ENCODE data around the gene HMGXB4. TPM values are rescaled to one million over a fixed set of nuclear protein-coding genes. Genes with fewer than 3 reads are reported as not detected.

The HMGXB4 gene
- total RNA-seq (2021; fragmentation: NEBNext Ultra II Directional; extraction: Animal tissue kit (Norgen Biotek cat#: 25700)) (38.3 and 41.3 TPM in 2 replicates), polyA plus RNA-seq (2011; rRNA removed) (12.7 and 20.9 TPM in 2 replicates), polyA minus RNA-seq (2011; rRNA and poly(A)+ RNA removed) (41.4 and 49.8 TPM in 2 replicates)
- polyA plus RNA-seq (2011; cell fraction: cytosol; rRNA removed) = 25.6 TPM
- polyA plus RNA-seq (2011; cell fraction: nucleus; rRNA removed) = 17.6 TPM
- 23.8 to 34.3 TPM (median 24.8 TPM) in 4 replicates for polyA plus RNA-seq (2012, experiment 1 of 2)
- polyA plus RNA-seq (2012, experiment 2 of 2) = 2.9 TPM
- polyA plus RNA-seq (2013, experiment 1 of 2) = 31.9 TPM
- polyA plus RNA-seq (2013, experiment 2 of 2) = 32.0 TPM
- polyA minus RNA-seq (2011; cell fraction: cytosol; rRNA and poly(A)+ RNA removed) = 17.2 TPM
- 74.6 TPM for polyA minus RNA-seq (2011; cell fraction: nucleus; rRNA and poly(A)+ RNA removed)
- long read RNA-seq, experiment 1, partial matches to known transcripts = 8 of 25 reads
- long read RNA-seq, experiment 1, other reads (novel, unspliced or antisense) = 16 of 25 reads
- long read RNA-seq, experiment 2, transcript HMGXB4-203 (4 exons, 1,257 nt) = major isoform, 16 of 54 reads
- long read RNA-seq, experiment 2, transcript HMGXB4-204 (5 exons, 1,325 nt) = minor isoform, 10 of 54 reads
- long read RNA-seq, experiment 2, partial matches to known transcripts = 23 of 54 reads
- long read RNA-seq, experiment 2, other reads (novel, unspliced or antisense) = 4 of 54 reads

GRCh38 chr22:35257321-35258190 is at the start of gene HMGXB4:
HMGXB4 (plus strand) TSS chr22:35257493; CDS start chr22:35262391, 4,898 bp downstream.
- H3K27ac ChIP-seq (ENCODE audit: low read depth, low read length) = peak within 1 kb of the TSS; percentile 88
- FAIRE-seq = no peak
- peak; percentile 84 for TF ChIP-seq CHD1 (IDR thresholded peaks at IDR 0.05; ENCODE audit: low read depth, low read length)
- no peak for TF ChIP-seq KDM4A (IDR thresholded peaks at IDR 0.05; ENCODE audit: low read depth, low read length, severe bottlenecking)
- TF ChIP-seq JUND (IDR thresholded peaks at IDR 0.05; ENCODE audit: low read length) = 0 out of 2 replicates have a peak, but pooled peaks have one; percentile 20
- TF ChIP-seq POLR2AphosphoS5 (IDR thresholded peaks at IDR 0.05; ENCODE audit: low read depth, low read length) = peak; percentile 65
- TF ChIP-seq EZH2 (IDR thresholded peaks at IDR 0.05; ENCODE audit: low read depth, low read length, severe bottlenecking) = no peak
- TF ChIP-seq TBP (IDR thresholded peaks at IDR 0.05; ENCODE audit: low read depth, low read length) = peak; percentile 92
- peak; percentile 98 for TF ChIP-seq SRF (IDR thresholded peaks at IDR 0.05; ENCODE audit: low read depth, low read length)

More at GRCh38 chr22:35257321-35258190, at the start of gene HMGXB4:
- H3K4ac ChIP-seq (replicated peaks; ENCODE audit: insufficient read length, low read depth, low read length) = no peak within 1 kb of the TSS
- no peak within 1 kb of the TSS for H2BK12ac ChIP-seq (ENCODE audit: low read depth, low read length)
- H4K8ac ChIP-seq (ENCODE audit: extremely low read depth, insufficient read depth, low read length) = peak within 1 kb of the TSS; percentile 98
- ChIA-PET POLR2A (ENCODE audit: partially characterized antibody) (interaction anchor here (0.9 to 4.6 kb wide), 9 partner anchors 10 to 52 kb away, joined by 3 to 27 read pairs (median 5); partner anchors contain the start of gene TOM1), CTCF (ENCODE audit: partially characterized antibody) (interaction anchor here (0.9 to 1.2 kb wide), 2 partner anchors 13 to 155 kb away, joined by 3 read pairs; no protein-coding TSS in a partner anchor)
- no peak within 1 kb of the TSS for H3K23ac ChIP-seq (ENCODE audit: insufficient read length)
- H4K5ac ChIP-seq (ENCODE audit: insufficient read length, low read depth, low read length) = peak within 1 kb of the TSS; percentile 31
- H2BK20ac ChIP-seq (ENCODE audit: low read length) = no peak within 1 kb of the TSS
- H2BK120ac ChIP-seq (replicated peaks; ENCODE audit: low read depth, low read length) = no peak within 1 kb of the TSS
- H3K36me3 ChIP-seq (ENCODE audit: control insufficient read depth in 2 of 4, insufficient read depth in 4 of 4, low read length in 3 of 4) = peaks cover 5 to 6% (median 6%) of the 10 kb centered on the region in 4 experiments; a peak in 5 of 8 replicates
- no peak within 1 kb of the TSS for H3K14ac ChIP-seq (ENCODE audit: insufficient read length)
- H3K18ac ChIP-seq (ENCODE audit: extremely low read depth, low read length) = peak within 1 kb of the TSS; percentile 29
- peak within 1 kb of the TSS; percentile 91 to 98 for H3K4me2 ChIP-seq (ENCODE audit: insufficient read depth in 1 of 2, low read depth in 2 of 2, low read length in 2 of 2)
- H3K9ac ChIP-seq (replicated peaks in 1 of 4; ENCODE audit: extremely low read depth in 1 of 4, low read depth in 3 of 4, low read length in 3 of 4) = peak within 1 kb of the TSS; percentile 87 to 99 (median 90)
- H2AK5ac ChIP-seq (ENCODE audit: low read depth, low read length) = peak within 1 kb of the TSS; percentile 43; the same call in 1 of the 2 replicates
- H2BK15ac ChIP-seq (ENCODE audit: low read length) = no peak within 1 kb of the TSS
- H3K9me3 ChIP-seq (ENCODE audit: insufficient read depth in 2 of 2, low read depth in 1 of 2, low read length in 1 of 2) = no peaks in the 10 kb centered on the region
- H3K56ac ChIP-seq (replicated peaks; ENCODE audit: insufficient read length, low read depth, low read length) = no peak within 1 kb of the TSS
- peaks cover 0 to 3% of the 10 kb centered on the region in 2 experiments for H4K20me1 ChIP-seq (replicated peaks in 1 of 2; ENCODE audit: control insufficient read depth in 1 of 2, insufficient read depth in 2 of 2, low read length in 2 of 2)
- DNase-seq (ENCODE audit: low read depth in 1 of 2, low spot score in 2 of 2) = peak; percentile 51 to 86
- H3K4me1 ChIP-seq (replicated peaks in 1 of 4; ENCODE audit: control insufficient read depth in 3 of 4, insufficient read depth in 4 of 4, low read length in 3 of 4) = peaks cover 0 to 3% (median 0%) of the 10 kb centered on the region in 4 experiments; a peak in 2 of 7 replicates
- peak within 1 kb of the TSS; percentile 99 for H2AFZ ChIP-seq (ENCODE audit: low read length)
- H3K79me1 ChIP-seq (ENCODE audit: low read depth, low read length) = peaks cover 4% of the 10 kb centered on the region; the same call in 1 of the 2 replicates
- H3K79me2 ChIP-seq (ENCODE audit: control insufficient read depth in 1 of 2, insufficient read depth in 2 of 2, low read length in 2 of 2) = peaks cover 0 to 46% of the 10 kb centered on the region in 2 experiments; a peak in 3 of 4 replicates
- H3K4me3 ChIP-seq (ENCODE audit: extremely low read depth in 1 of 4, insufficient read depth in 2 of 4, low read depth in 3 of 4, low read length in 4 of 4) = peak within 1 kb of the TSS; percentile 74 to 94 (median 81)
- H3K23me2 ChIP-seq (ENCODE audit: low read depth, low read length) = peaks cover 8% of the 10 kb centered on the region; the same call in 1 of the 2 replicates
- H3K27me3 ChIP-seq (replicated peaks in 1 of 4; ENCODE audit: control insufficient read depth in 3 of 4, extremely low read depth in 1 of 4, insufficient read depth in 3 of 4, low read length in 3 of 4) = no peaks in the 10 kb centered on the region; a peak in 1 of 7 replicates
- H2BK5ac ChIP-seq (ENCODE audit: low read depth, low read length) = peak within 1 kb of the TSS; percentile 66
- 1% methylated on average over 38 of the region's 84 CpGs; no CpG with 5 or more reads in 1 of the 2 experiments for WGBS, 2 experiments (ENCODE audit: extremely low coverage in 1 of 2, insufficient coverage in 1 of 2, insufficient read length in 1 of 2, insufficient replicate concordance in 2 of 2, low coverage in 1 of 2, low lambda C conversion rate in 2 of 2, missing lambda C conversion rate in 1 of 2)
- peak within 1 kb of the TSS; percentile 1 for H4K91ac ChIP-seq (replicated peaks; ENCODE audit: insufficient read length, low read length)

Data from H1 (cell line).